Neutrophil (primary cell): Measurements from ENCODE around the gene MAPK1.
"Not testable (repeated sequence)": the region's sequence is repeated elsewhere in the genome, so short reads cannot be mapped to it uniquely, and the experiment has no call there.

Experiments
- H3K27ac ChIP-seq: fragments of 200-600 bp; sonication (generic); 2 replicates; pipeline ENCODE4 v1.5.1; 2016; ENCODE audit warnings: mild to moderate bottlenecking, moderate library complexity
- H3K27me3 ChIP-seq: fragments of 200-600 bp; sonication (generic); 2 replicates; pipeline ENCODE4 v1.6.0; 2016; ENCODE audit warnings: mild to moderate bottlenecking
- H3K36me3 ChIP-seq: fragments of 200-600 bp; sonication (generic); 2 replicates; pipeline ENCODE4 v1.5.1; 2017
- H3K4me1 ChIP-seq, 2 experiments: fragments of 200-600 bp in 1 of 2; sonication (generic) in 1 of 2; 1 replicate in 1 of 2; 2 replicates in 1 of 2; pipeline versions ENCODE4 v1.5.1 to v1.6.1; 2013 to 2016; ENCODE audit warnings: low read depth in 1 of 2, low read length in 1 of 2, mild to moderate bottlenecking in 1 of 2, moderate library complexity in 1 of 2; ENCODE audit not compliant: control insufficient read depth in 1 of 2, insufficient read depth in 1 of 2
- H3K4me3 ChIP-seq, 2 experiments: fragments of 200-600 bp in 1 of 2; sonication (generic) in 1 of 2; 1 replicate in 1 of 2; 2 replicates in 1 of 2; pipeline ENCODE4 v1.5.1; 2013 to 2016; ENCODE audit warnings: low read depth in 1 of 2, low read length in 1 of 2, mild to moderate bottlenecking in 1 of 2, moderate library complexity in 1 of 2
- H3K9me3 ChIP-seq: fragments of 200-600 bp; sonication (generic); 2 replicates; pipeline ENCODE4 v1.5.1; 2016
- CTCF ChIP-seq: fragments of 200-600 bp; sonication (generic); IDR thresholded peaks from 2 replicates; pipeline ENCODE4 v1.5.1; 2016; ENCODE audit warnings: antibody characterized with exemption

MAPK1 gene

GRCh38 chr22:21815357-21815756 is 52.1 kb downstream of the MAPK1 start:
- Histone ChIP-seq H3K27ac (peak overlapping the region; percentile 98), H3K4me1 (peaks cover 66 to 83% of the 10 kb centered on the region in 2 experiments), H3K4me3 (peak overlapping the region in 1 of 2 experiments; percentile 53), H3K36me3 (no peaks in the 10 kb centered on the region), H3K27me3 (no peaks in the 10 kb centered on the region), H3K9me3 (no peaks in the 10 kb centered on the region)
- TF ChIP-seq CTCF, result no peak

- Histone ChIP-seq H3K9me3 (no peaks in the 10 kb centered on the region), H3K4me1 (peaks cover 41 to 65% of the 10 kb centered on the region in 2 experiments), H3K27me3 (no peaks in the 10 kb centered on the region), H3K27ac (peak overlapping the region; percentile 52), H3K36me3 (peaks cover 7% of the 10 kb centered on the region), H3K4me3 (no peak overlapping the region)
- no peak for TF ChIP-seq CTCF
Observed at GRCh38 chr22:21811982-21812381, 55.5 kb downstream of the MAPK1 start.

GRCh38 chr22:21807544-21808529 is 59.6 kb downstream of the MAPK1 start:
- TF ChIP-seq CTCF, result no peak
- Histone ChIP-seq H3K4me3 (no peak overlapping the region), H3K27ac (peak overlapping the region; percentile 66), H3K4me1 (peaks cover 17 to 33% of the 10 kb centered on the region in 2 experiments), H3K36me3 (peaks cover 49% of the 10 kb centered on the region), H3K9me3 (no peaks in the 10 kb centered on the region), H3K27me3 (no peaks in the 10 kb centered on the region)

- H3K9me3 ChIP-seq, H3K4me3 ChIP-seq, H3K27me3 ChIP-seq: not testable (repeated sequence)
- peaks cover 73% of the 10 kb centered on the region for H3K36me3 ChIP-seq
- peak overlapping the region; percentile 66 for H3K27ac ChIP-seq
- peaks cover 8 to 15% of the 10 kb centered on the region in 2 experiments for H3K4me1 ChIP-seq
Observed at GRCh38 chr22:21805325-21805724, 62.1 kb downstream of the MAPK1 start.

- no peak for TF ChIP-seq CTCF
- Histone ChIP-seq H3K36me3 (peaks cover 79% of the 10 kb centered on the region), H3K4me3 (no peak overlapping the region), H3K4me1 (peaks cover 0 to 5% of the 10 kb centered on the region in 2 experiments), H3K27me3 (no peaks in the 10 kb centered on the region), H3K9me3 (no peaks in the 10 kb centered on the region), H3K27ac (peak overlapping the region; percentile 26)
Observed at GRCh38 chr22:21803811-21804249, 63.6 kb downstream of the MAPK1 start.

DNA sequence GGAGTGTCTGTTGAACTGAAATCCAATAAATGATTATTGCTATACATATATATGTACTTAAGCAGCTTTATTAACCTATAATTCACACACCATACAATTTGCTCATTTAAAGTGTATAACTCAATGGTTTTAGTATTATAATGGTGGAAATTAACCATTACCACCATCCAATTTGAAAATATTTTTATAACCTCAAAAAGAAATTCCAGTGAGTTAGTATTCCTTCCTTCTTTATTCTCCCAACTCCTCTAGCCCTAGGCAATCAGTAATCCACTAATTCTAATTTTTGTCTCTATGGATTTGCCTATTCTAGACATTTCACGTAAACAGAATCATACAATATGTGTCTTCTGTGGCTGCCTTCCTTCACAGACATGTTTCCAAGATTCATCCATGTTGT is 64.8 kb downstream of the MAPK1 start:
- Histone ChIP-seq H3K36me3 (peaks cover 90% of the 10 kb centered on the region), H3K4me1 (no peaks in the 10 kb centered on the region), H3K9me3 (no peaks in the 10 kb centered on the region), H3K27ac (peak overlapping the region; percentile 26), H3K4me3 (no peak overlapping the region), H3K27me3 (no peaks in the 10 kb centered on the region)
- no peak for TF ChIP-seq CTCF
